A673 (cell line): Measurements from ENCODE around the gene BPTF. TPM values are rescaled to one million over a fixed set of nuclear protein-coding genes. Genes with fewer than 3 reads are reported as not detected.

Experiments
- BruUV-seq: library from RNA; stranded (reverse); fragments of 400-500 nt; replicated peaks from 2 replicates; lab custom pipeline; 2021; lab: Mats Ljungman, UMichigan
- CTCF ChIA-PET: fragments of 300-600 bp; sonication (Branson Sonifier 250); formaldehyde crosslinking; loops from one replicate; lab custom pipeline; 2022; ENCODE audit warnings: antibody characterized with exemption; lab: Charles Lee
- POLR2A ChIA-PET: fragments of 300-600 bp; sonication (Branson Sonifier 250); formaldehyde crosslinking; loops from one replicate; lab custom pipeline; 2022; ENCODE audit warnings: antibody characterized with exemption; ENCODE audit not compliant: low non-redundant PET; lab: Charles Lee
- DNase-seq: peaks from one replicate; pipeline ENCODE4 v3.0.0-alpha.2; 2015; ENCODE audit warnings: low spot score
- H3K27ac ChIP-seq: fragments of 200-600 bp; sonication (generic); 2 replicates; pipeline ENCODE4 v1.5.1; 2016; ENCODE audit warnings: mixed run types, low read depth, mild to moderate bottlenecking, mixed read lengths, antibody characterized with exemption, low read length; ENCODE audit not compliant: poor library complexity, severe bottlenecking
- H3K27me3 ChIP-seq: fragments of 200-600 bp; sonication (generic); replicated peaks from 2 replicates; pipeline ENCODE4 v1.6.1; 2017; ENCODE audit warnings: mixed run types, low read depth, mild to moderate bottlenecking, mixed read lengths, antibody characterized with exemption, low read length; ENCODE audit not compliant: insufficient read depth, poor library complexity
- H3K36me3 ChIP-seq: fragments of 200-600 bp; sonication (generic); 2 replicates; pipeline ENCODE4 v1.6.1; 2016; ENCODE audit warnings: mixed run types, mild to moderate bottlenecking, mixed read lengths, antibody characterized with exemption, low read length; ENCODE audit not compliant: insufficient read depth, poor library complexity, severe bottlenecking
- H3K4me1 ChIP-seq: fragments of 200-600 bp; sonication (generic); 2 replicates; pipeline ENCODE4 v1.6.1; 2017; ENCODE audit warnings: mixed run types, mild to moderate bottlenecking, mixed read lengths, antibody characterized with exemption, low read length; ENCODE audit not compliant: insufficient read depth, poor library complexity, severe bottlenecking
- H3K4me3 ChIP-seq: fragments of 200-600 bp; sonication (generic); 2 replicates; pipeline ENCODE4 v1.5.1; 2016; ENCODE audit warnings: low read depth, mixed run types, mild to moderate bottlenecking, mixed read lengths, low read length; ENCODE audit not compliant: poor library complexity, severe bottlenecking
- H3K9me3 ChIP-seq: fragments of 200-600 bp; sonication (generic); 2 replicates; pipeline ENCODE4 v1.6.1; 2016; ENCODE audit warnings: mixed run types, low read depth, mild to moderate bottlenecking, mixed read lengths, antibody characterized with exemption, low read length; ENCODE audit not compliant: poor library complexity, severe bottlenecking
- EZH2 ChIP-seq: fragments of 200-600 bp; sonication (generic); IDR thresholded peaks from 2 replicates; pipeline ENCODE4 v1.6.1; 2017; ENCODE audit warnings: borderline replicate concordance, low read depth, mild to moderate bottlenecking, mixed read lengths, antibody characterized with exemption, low read length; ENCODE audit not compliant: poor library complexity, severe bottlenecking
- intact Hi-C: fragments of 100-400 bp; cut with micrococcal nuclease; formaldehyde crosslinking; loops from one replicate; pipeline ENCODE4 v1.10.0; 2022; ENCODE audit not compliant: unreplicated experiment
- total RNA-seq: library from RNA; stranded (reverse); gene quantifications from 2 replicates; pipeline ENCODE4 v1.2.3, GENCODE V29; 2021
- TF ChIP-seq, protein P1 (sequence below): fragments of 300-800, 200-600 bp; sonication (generic); conservative IDR thresholded peaks from 2 replicates; pipeline ENCODE4 v1.5.1; 2017; ENCODE audit warnings: low read depth, mild to moderate bottlenecking, antibody characterized with exemption, low read length, moderate library complexity, mixed read lengths

BPTF gene
- total RNA-seq, 1 experiment from 2014 or later, result 108 TPM

GRCh38 chr17:67784364-67785121, 40.8 kb upstream of the BPTF start:
- Histone ChIP-seq H3K27ac (no peak overlapping the region), H3K27me3 (no peaks in the 10 kb centered on the region), H3K36me3 (no peaks in the 10 kb centered on the region), H3K9me3 (no peaks in the 10 kb centered on the region), H3K4me3 (no peak overlapping the region), H3K4me1 (no peaks in the 10 kb centered on the region)
- ChIA-PET POLR2A (interaction anchor here (0.7 kb wide), 1 partner anchor 16 kb away, joined by 5 read pairs; no protein-coding TSS in a partner anchor), CTCF (no interaction called here)
- no TSS peak for BruUV-seq
- no peak for DNase-seq
- no peak for TF ChIP-seq EZH2
- TF ChIP-seq, protein P1, sequence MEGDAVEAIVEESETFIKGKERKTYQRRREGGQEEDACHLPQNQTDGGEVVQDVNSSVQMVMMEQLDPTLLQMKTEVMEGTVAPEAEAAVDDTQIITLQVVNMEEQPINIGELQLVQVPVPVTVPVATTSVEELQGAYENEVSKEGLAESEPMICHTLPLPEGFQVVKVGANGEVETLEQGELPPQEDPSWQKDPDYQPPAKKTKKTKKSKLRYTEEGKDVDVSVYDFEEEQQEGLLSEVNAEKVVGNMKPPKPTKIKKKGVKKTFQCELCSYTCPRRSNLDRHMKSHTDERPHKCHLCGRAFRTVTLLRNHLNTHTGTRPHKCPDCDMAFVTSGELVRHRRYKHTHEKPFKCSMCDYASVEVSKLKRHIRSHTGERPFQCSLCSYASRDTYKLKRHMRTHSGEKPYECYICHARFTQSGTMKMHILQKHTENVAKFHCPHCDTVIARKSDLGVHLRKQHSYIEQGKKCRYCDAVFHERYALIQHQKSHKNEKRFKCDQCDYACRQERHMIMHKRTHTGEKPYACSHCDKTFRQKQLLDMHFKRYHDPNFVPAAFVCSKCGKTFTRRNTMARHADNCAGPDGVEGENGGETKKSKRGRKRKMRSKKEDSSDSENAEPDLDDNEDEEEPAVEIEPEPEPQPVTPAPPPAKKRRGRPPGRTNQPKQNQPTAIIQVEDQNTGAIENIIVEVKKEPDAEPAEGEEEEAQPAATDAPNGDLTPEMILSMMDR, result no peak
- intact Hi-C loops, result no loop called here

GRCh38 chr17:67785122-67785477, 40.2 kb upstream of the BPTF start:
- intact Hi-C loops, result no loop called here
- Histone ChIP-seq H3K27me3 (no peaks in the 10 kb centered on the region), H3K4me1 (no peaks in the 10 kb centered on the region), H3K27ac (no peak overlapping the region), H3K9me3 (no peaks in the 10 kb centered on the region), H3K36me3 (no peaks in the 10 kb centered on the region), H3K4me3 (no peak overlapping the region)
- POLR2A ChIA-PET, result no interaction called here
- no peak for DNase-seq
- CTCF ChIA-PET, result no interaction called here
- TF ChIP-seq, protein P1, result no peak
- no peak for TF ChIP-seq EZH2
- BruUV-seq, result no TSS peak

- intact Hi-C loops, result no loop called here
- no peaks in the 10 kb centered on the region for H3K36me3 ChIP-seq
- H3K9me3 ChIP-seq, result no peaks in the 10 kb centered on the region
- no peaks in the 10 kb centered on the region for H3K27me3 ChIP-seq
- DNase-seq, result no peak
- POLR2A ChIA-PET, result no interaction called here
- CTCF ChIA-PET, result no interaction called here
- no TSS peak for BruUV-seq
- no peaks in the 10 kb centered on the region for H3K4me1 ChIP-seq
- TF ChIP-seq EZH2, result no peak
- TF ChIP-seq, protein P1, result no peak
- H3K4me3 ChIP-seq, result no peak overlapping the region
- no peak overlapping the region for H3K27ac ChIP-seq
These were observed 39.8 kb upstream of the BPTF start for GRCh38 chr17:67785504-67785903.
